Fibroblast of mammary gland (primary cell): ENCODE results near the gene KRTAP5-4.

Source experiments
- DNase-seq: peaks from one replicate; pipeline ENCODE4 v3.0.0-alpha.2; 2010; ENCODE audit warnings: low read depth
- H3K4me3 ChIP-seq: 2 replicates; pipeline ENCODE4 v1.5.1; 2011; ENCODE audit warnings: low read depth, mild to moderate bottlenecking, low read length, moderate library complexity; ENCODE audit not compliant: control insufficient read depth
- CTCF ChIP-seq: conservative IDR thresholded peaks from 2 replicates; pipeline ENCODE4 v1.5.1; 2011; ENCODE audit warnings: low read depth, low read length, inconsistent platforms; ENCODE audit not compliant: control insufficient read depth, insufficient read depth

Gene KRTAP5-4

GRCh38 chr11:1571760-1572196, 50.2 kb downstream of the KRTAP5-4 start:
- H3K4me3 ChIP-seq: no peak overlapping the region
- TF ChIP-seq CTCF: no peak
- no peak for DNase-seq
